Measurements from ENCODE around the gene CAB39L.

DNA sequence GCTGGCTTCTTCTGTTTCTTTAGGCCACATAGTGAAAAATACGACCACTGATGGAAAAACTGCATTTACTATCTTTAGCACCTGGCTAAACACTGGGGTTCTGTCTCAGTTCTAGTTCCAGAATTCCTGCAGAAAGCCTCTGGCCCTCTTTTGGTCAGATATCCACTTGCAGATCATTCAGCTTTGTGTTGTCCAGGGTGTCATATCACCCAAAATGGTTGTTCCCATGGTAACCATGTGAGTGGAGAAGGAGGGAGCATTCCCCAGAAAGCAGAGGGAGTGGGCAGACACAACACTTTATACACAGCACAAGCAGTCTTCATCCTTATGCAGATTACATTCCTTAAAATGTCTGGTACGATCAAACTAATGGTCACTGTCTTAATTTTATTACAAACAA is 73.5 kb downstream of the CAB39L start:
- no peak for TF ChIP-seq EZH2phosphoT487 (IDR thresholded peaks at IDR 0.05; ENCODE audit: borderline replicate concordance, low read depth, low read length)
- TF ChIP-seq, protein P1, sequence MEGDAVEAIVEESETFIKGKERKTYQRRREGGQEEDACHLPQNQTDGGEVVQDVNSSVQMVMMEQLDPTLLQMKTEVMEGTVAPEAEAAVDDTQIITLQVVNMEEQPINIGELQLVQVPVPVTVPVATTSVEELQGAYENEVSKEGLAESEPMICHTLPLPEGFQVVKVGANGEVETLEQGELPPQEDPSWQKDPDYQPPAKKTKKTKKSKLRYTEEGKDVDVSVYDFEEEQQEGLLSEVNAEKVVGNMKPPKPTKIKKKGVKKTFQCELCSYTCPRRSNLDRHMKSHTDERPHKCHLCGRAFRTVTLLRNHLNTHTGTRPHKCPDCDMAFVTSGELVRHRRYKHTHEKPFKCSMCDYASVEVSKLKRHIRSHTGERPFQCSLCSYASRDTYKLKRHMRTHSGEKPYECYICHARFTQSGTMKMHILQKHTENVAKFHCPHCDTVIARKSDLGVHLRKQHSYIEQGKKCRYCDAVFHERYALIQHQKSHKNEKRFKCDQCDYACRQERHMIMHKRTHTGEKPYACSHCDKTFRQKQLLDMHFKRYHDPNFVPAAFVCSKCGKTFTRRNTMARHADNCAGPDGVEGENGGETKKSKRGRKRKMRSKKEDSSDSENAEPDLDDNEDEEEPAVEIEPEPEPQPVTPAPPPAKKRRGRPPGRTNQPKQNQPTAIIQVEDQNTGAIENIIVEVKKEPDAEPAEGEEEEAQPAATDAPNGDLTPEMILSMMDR (conservative IDR thresholded peaks at IDR 0.05; ENCODE audit: low read length): no peak
